Measurements from ENCODE around the gene MRS2.

MRS2 gene

DNA sequence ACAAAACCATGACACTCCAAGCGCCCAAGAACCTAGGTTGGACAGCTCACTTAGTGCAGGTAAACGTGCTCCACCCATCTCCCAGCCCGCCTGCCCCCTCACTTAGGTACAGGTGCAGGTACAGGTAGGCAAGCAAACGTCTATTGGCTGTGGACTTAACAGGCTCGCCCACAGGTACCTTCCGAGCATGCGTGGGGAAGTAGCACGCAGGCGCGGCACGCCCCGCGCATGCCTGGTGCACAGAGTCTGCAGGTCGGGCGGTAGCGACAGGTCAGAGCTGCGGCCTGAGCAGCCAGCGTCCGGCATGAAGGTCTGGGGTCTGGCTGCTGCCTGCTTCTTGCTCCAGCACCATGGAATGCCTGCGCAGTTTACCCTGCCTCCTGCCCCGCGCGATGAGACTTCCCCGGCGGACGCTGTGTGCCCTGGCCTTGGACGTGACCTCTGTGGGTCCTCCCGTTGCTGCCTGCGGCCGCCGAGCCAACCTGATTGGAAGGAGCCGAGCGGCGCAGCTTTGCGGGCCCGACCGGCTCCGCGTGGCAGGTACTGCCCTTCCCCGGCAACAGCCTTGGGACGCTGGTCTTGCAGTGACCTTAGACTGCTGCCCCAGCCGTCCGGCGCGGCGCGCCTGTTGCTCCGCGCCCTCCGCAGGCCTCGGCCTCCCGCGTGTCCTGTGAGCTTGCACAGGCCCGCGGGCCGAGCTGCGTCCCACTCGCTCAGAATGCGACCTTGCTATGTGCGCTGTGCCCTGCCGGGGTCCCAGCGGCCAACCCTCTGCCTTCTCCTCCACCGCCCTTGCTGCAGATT is at the start of gene MRS2:
MRS2 (plus strand) TSS at position 240 of the 804 bp plus-strand sequence; CDS start at position 351, 111 bp downstream.
- TF ChIP-seq CTCF (IDR thresholded peaks at IDR 0.05; ENCODE audit: low read length), result no peak
- no peak for TF ChIP-seq EZH2phosphoT487 (IDR thresholded peaks at IDR 0.05; ENCODE audit: low read length)
- TF ChIP-seq EZH2 (optimal IDR thresholded peaks at IDR 0.05; ENCODE audit: low read depth, low read length), result no peak
- Histone ChIP-seq H3K4me2 (ENCODE audit: low read depth, low read length) (peak within 1 kb of the TSS; percentile 71), H3F3A (ENCODE audit: insufficient read depth, low read length) (peaks cover 2% of the 10 kb centered on the region; the same call in 1 of the 2 replicates), H3K9ac (ENCODE audit: low read length) (peak within 1 kb of the TSS; percentile 71), H3K27ac (ENCODE audit: low read length) (peak within 1 kb of the TSS; percentile 38; the same call in 1 of the 2 replicates), H3K36me3 (replicated peaks; ENCODE audit: insufficient read depth, low read length) (peaks cover 4% of the 10 kb centered on the region; the same call in 1 of the 2 replicates), H3K9me3 (replicated peaks; ENCODE audit: insufficient read depth, low read length) (no peaks in the 10 kb centered on the region), H3K9me2 (replicated peaks; ENCODE audit: insufficient read depth, low read length) (no peaks in the 10 kb centered on the region), H3K79me2 (ENCODE audit: low read length) (peaks cover 36% of the 10 kb centered on the region), H3K27me3 (replicated peaks; ENCODE audit: insufficient read depth, low read length) (no peaks in the 10 kb centered on the region), H4K20me1 (ENCODE audit: insufficient read depth, low read length) (no peaks in the 10 kb centered on the region), H3K4me3 (ENCODE audit: low read length) (peak within 1 kb of the TSS; percentile 95), H3K4me1 (ENCODE audit: low read length) (peaks cover 13% of the 10 kb centered on the region), H2AFZ (ENCODE audit: low read length) (peak within 1 kb of the TSS; percentile 68)
- DNase-seq, result peak; percentile 95

DNA sequence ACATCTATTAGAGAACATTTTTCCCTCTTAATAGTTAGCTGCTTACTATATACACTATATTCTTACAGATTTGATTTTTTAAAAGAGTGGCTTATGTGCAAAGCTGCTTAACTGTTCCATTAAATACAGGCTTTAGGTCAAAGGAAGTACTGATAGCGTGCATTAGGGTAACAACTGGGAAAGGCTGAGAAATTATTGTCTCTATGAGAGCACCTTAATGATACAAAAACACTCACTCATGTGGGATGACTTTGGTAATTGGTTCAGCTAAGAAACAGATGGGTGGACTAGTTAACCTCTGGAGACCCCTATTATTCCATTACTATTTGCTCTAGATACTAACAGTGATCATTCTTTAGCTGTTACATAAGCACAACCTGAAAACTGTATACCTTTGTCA is 48.9 kb upstream of the MRS2 start:
- H3K4me3 ChIP-seq (ENCODE audit: low read length), result no peak overlapping the region
- no peaks in the 10 kb centered on the region for H3K4me1 ChIP-seq (ENCODE audit: low read length)
- TF ChIP-seq EZH2phosphoT487 (IDR thresholded peaks at IDR 0.05; ENCODE audit: low read length) (no peak), EZH2 (optimal IDR thresholded peaks at IDR 0.05; ENCODE audit: low read depth, low read length) (no peak), CTCF (IDR thresholded peaks at IDR 0.05; ENCODE audit: low read length) (no peak)
- H3F3A ChIP-seq (ENCODE audit: insufficient read depth, low read length), result no peaks in the 10 kb centered on the region
- no peak for DNase-seq
- H3K27ac ChIP-seq (ENCODE audit: low read length), result no peak overlapping the region
- H2AFZ ChIP-seq (ENCODE audit: low read length), result no peak overlapping the region
- no peaks in the 10 kb centered on the region for H3K79me2 ChIP-seq (ENCODE audit: low read length)
- H3K9ac ChIP-seq (ENCODE audit: low read length), result no peak overlapping the region
- H3K27me3 ChIP-seq (replicated peaks; ENCODE audit: insufficient read depth, low read length), result no peaks in the 10 kb centered on the region
- H3K36me3 ChIP-seq (replicated peaks; ENCODE audit: insufficient read depth, low read length), result no peaks in the 10 kb centered on the region
- no peaks in the 10 kb centered on the region for H3K9me2 ChIP-seq (replicated peaks; ENCODE audit: insufficient read depth, low read length)
- H4K20me1 ChIP-seq (ENCODE audit: insufficient read depth, low read length), result no peaks in the 10 kb centered on the region
- no peak overlapping the region for H3K4me2 ChIP-seq (ENCODE audit: low read depth, low read length)
- no peaks in the 10 kb centered on the region for H3K9me3 ChIP-seq (replicated peaks; ENCODE audit: insufficient read depth, low read length)

- Histone ChIP-seq H3K27me3 (replicated peaks; ENCODE audit: insufficient read depth, low read length) (no peaks in the 10 kb centered on the region), H3K27ac (ENCODE audit: low read length) (no peak overlapping the region), H3K4me3 (ENCODE audit: low read length) (no peak overlapping the region), H2AFZ (ENCODE audit: low read length) (no peak overlapping the region), H3K36me3 (replicated peaks; ENCODE audit: insufficient read depth, low read length) (no peaks in the 10 kb centered on the region), H3F3A (ENCODE audit: insufficient read depth, low read length) (peaks cover 1% of the 10 kb centered on the region; the same call in 1 of the 2 replicates), H3K4me1 (ENCODE audit: low read length) (peaks cover 3% of the 10 kb centered on the region; the same call in 1 of the 2 replicates), H3K4me2 (ENCODE audit: low read depth, low read length) (no peak overlapping the region), H3K9me2 (replicated peaks; ENCODE audit: insufficient read depth, low read length) (no peaks in the 10 kb centered on the region), H3K79me2 (ENCODE audit: low read length) (no peaks in the 10 kb centered on the region), H4K20me1 (ENCODE audit: insufficient read depth, low read length) (no peaks in the 10 kb centered on the region), H3K9me3 (replicated peaks; ENCODE audit: insufficient read depth, low read length) (no peaks in the 10 kb centered on the region), H3K9ac (ENCODE audit: low read length) (no peak overlapping the region)
- TF ChIP-seq CTCF (IDR thresholded peaks at IDR 0.05; ENCODE audit: low read length), result no peak
- TF ChIP-seq EZH2 (optimal IDR thresholded peaks at IDR 0.05; ENCODE audit: low read depth, low read length), result no peak
- no peak for DNase-seq
These were observed 47.3 kb upstream of the MRS2 start for GRCh38 chr6:24355393-24355792.
